OCI-LY7 (cell line): ENCODE measurements around the gene STRBP.

Experiments
- EZH2phosphoT487 ChIP-seq: fragments of 200-600 bp; sonication (generic); IDR thresholded peaks from 2 replicates; pipeline ENCODE4 v1.6.1; 2018; ENCODE audit warnings: low read depth, borderline replicate concordance, mild to moderate bottlenecking, mixed run types, antibody characterized with exemption, low read length, moderate library complexity, mixed read lengths
- TF ChIP-seq, protein P1 (sequence below): fragments of 200-600 bp; sonication (generic); conservative IDR thresholded peaks from 2 replicates; pipeline ENCODE4 v1.5.1; 2014; ENCODE audit warnings: mild to moderate bottlenecking, antibody characterized with exemption, low read length, moderate library complexity, mixed read lengths

DNA sequence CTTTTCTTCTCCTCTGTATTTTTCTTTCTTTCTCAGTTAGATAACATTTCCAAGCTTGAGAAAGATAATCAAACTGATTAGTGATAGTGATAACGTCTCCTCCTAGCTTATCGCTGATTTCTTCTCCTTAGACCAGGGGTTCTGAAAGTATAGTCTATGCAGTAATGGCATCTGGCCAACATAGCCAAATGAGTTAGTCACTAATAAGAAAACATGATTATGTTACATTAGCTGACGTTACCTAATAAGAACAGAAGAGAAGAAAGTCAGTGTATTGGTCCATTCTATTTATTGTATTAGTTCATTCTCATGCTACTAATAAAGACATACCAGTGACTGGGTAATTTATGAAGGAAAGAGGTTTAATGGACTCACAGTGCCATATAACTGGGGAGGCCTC is 111.2 kb downstream of the STRBP start:
- TF ChIP-seq, protein P1, sequence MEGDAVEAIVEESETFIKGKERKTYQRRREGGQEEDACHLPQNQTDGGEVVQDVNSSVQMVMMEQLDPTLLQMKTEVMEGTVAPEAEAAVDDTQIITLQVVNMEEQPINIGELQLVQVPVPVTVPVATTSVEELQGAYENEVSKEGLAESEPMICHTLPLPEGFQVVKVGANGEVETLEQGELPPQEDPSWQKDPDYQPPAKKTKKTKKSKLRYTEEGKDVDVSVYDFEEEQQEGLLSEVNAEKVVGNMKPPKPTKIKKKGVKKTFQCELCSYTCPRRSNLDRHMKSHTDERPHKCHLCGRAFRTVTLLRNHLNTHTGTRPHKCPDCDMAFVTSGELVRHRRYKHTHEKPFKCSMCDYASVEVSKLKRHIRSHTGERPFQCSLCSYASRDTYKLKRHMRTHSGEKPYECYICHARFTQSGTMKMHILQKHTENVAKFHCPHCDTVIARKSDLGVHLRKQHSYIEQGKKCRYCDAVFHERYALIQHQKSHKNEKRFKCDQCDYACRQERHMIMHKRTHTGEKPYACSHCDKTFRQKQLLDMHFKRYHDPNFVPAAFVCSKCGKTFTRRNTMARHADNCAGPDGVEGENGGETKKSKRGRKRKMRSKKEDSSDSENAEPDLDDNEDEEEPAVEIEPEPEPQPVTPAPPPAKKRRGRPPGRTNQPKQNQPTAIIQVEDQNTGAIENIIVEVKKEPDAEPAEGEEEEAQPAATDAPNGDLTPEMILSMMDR, result no peak
- TF ChIP-seq EZH2phosphoT487, result no peak
